K562 (cell line): Measurements from ENCODE around the gene ACER1. TPM values are rescaled to one million over a fixed set of nuclear protein-coding genes. Genes with fewer than 3 reads are reported as not detected.

Experiments
- ATAC-seq: fragments of 200-7000 bp; cut with Tn5 transposase; 3 replicates; pipeline ENCODE4 v1.9.1; 2020; ENCODE audit warnings: moderate library complexity
- BruUV-seq: library from RNA; stranded (reverse); fragments of 400-500 nt; replicated peaks from 2 replicates; lab custom pipeline; 2021; lab: Mats Ljungman, UMichigan
- CTCF ChIA-PET: fragments of 300-600 bp; formaldehyde crosslinking; extraction: SDS; loops from one replicate; lab custom pipeline; 2021; ENCODE audit warnings: low intra/inter-chr PET ratio; lab: Yijun Ruan, JAX
- POLR2A ChIA-PET: fragments of 300-600, 350-650 bp; sonication (Branson Sonifier 250); formaldehyde crosslinking; extraction: SDS; loops from one replicate; lab custom pipeline; 2021; ENCODE audit warnings: antibody characterized with exemption, inconsistent platforms; lab: Yijun Ruan, JAX
- DNase-seq, 4 experiments: peaks; one replicate each; pipeline versions ENCODE4 v3.0.0 to v3.0.0-alpha.2; 2011 to 2018; ENCODE audit warnings: low spot score in 3 of 4, mixed read lengths in 3 of 4; ENCODE audit errors: extremely low read depth in 1 of 4
- FAIRE-seq: peaks from 2 replicates; lab custom pipeline; 2011; peaks lifted over from hg19 to GRCh38; lab: Jason Lieb, UNC
- H2AFZ ChIP-seq: 2 replicates; pipeline ENCODE4 v1.6.0; 2011; ENCODE audit warnings: low read depth, low read length, control low read depth, inconsistent platforms
- H3K27ac ChIP-seq: fragments of 200-600 bp; 3 replicates; pipeline ENCODE4 v1.8.0; 2011; ENCODE audit warnings: low read depth, mild to moderate bottlenecking, control low read depth, inconsistent platforms, low read length, moderate library complexity, mixed read lengths; ENCODE audit errors: extremely low read depth
- H3K27me3 ChIP-seq, 2 experiments: fragments of 300-600 bp in 1 of 2; 2 replicates in 1 of 2; 3 replicates in 1 of 2; pipeline versions ENCODE4 v1.6.0 to v1.8.0; 2011; ENCODE audit warnings: inconsistent platforms in 2 of 2, low read length in 2 of 2, mild to moderate bottlenecking in 1 of 2, mixed read lengths in 1 of 2, moderate library complexity in 1 of 2; ENCODE audit not compliant: control insufficient read depth in 2 of 2, insufficient read depth in 2 of 2
- H3K36me3 ChIP-seq: fragments of 300-600 bp; 3 replicates; pipeline ENCODE4 v1.8.0; 2011; ENCODE audit warnings: mild to moderate bottlenecking, low read length, inconsistent platforms; ENCODE audit not compliant: control insufficient read depth, insufficient read depth
- H3K4me1 ChIP-seq, 2 experiments: fragments of 200-600 bp in 1 of 2; replicated peaks in 1 of 2; 2 replicates in 1 of 2; 3 replicates in 1 of 2; pipeline versions ENCODE4 v1.5.1 to v1.8.0; 2011; ENCODE audit warnings: inconsistent platforms in 2 of 2, low read length in 2 of 2, mild to moderate bottlenecking in 1 of 2, mixed read lengths in 1 of 2, moderate library complexity in 1 of 2; ENCODE audit not compliant: control insufficient read depth in 2 of 2, insufficient read depth in 2 of 2
- H3K4me2 ChIP-seq: 2 replicates; pipeline ENCODE4 v1.6.1; 2011; ENCODE audit warnings: low read length, control low read depth, inconsistent platforms, mixed read lengths; ENCODE audit not compliant: insufficient read depth
- H3K4me3 ChIP-seq: fragments of 200-600 bp; sonication (generic), shearing (Covaris generic); 2 replicates; pipeline ENCODE4 v1.5.1; 2016; ENCODE audit warnings: control low read depth, inconsistent platforms
- H3K79me2 ChIP-seq: fragments of 200-600 bp; 3 replicates; pipeline ENCODE4 v1.8.0; 2011; ENCODE audit warnings: low read length, inconsistent platforms; ENCODE audit not compliant: control insufficient read depth, insufficient read depth
- H3K9ac ChIP-seq, 2 experiments: 2 replicates each; pipeline versions ENCODE4 v1.6.0 to v1.6.1; 2011; ENCODE audit warnings: low read depth in 2 of 2, low read length in 2 of 2, control low read depth in 1 of 2, inconsistent platforms in 1 of 2, mild to moderate bottlenecking in 1 of 2, mixed read lengths in 1 of 2; ENCODE audit not compliant: insufficient read depth in 1 of 2
- H3K9me1 ChIP-seq: one replicate; pipeline ENCODE4 v1.6.0; 2011; ENCODE audit warnings: inconsistent platforms, mild to moderate bottlenecking, low read length, moderate library complexity; ENCODE audit not compliant: control insufficient read depth, insufficient read depth
- H3K9me3 ChIP-seq: replicated peaks from 2 replicates; pipeline ENCODE4 v1.5.1; 2011; ENCODE audit warnings: low read depth, low read length, inconsistent platforms; ENCODE audit not compliant: control insufficient read depth, insufficient read depth
- H4K20me1 ChIP-seq: replicated peaks from 2 replicates; pipeline ENCODE4 v1.6.1; 2011; ENCODE audit warnings: low read length, inconsistent platforms, mixed read lengths; ENCODE audit not compliant: control insufficient read depth, insufficient read depth
- ARID1B ChIP-seq: fragments of 450-650 bp; IDR thresholded peaks from 2 replicates; pipeline ENCODE4 v1.6.1; 2016; ENCODE audit warnings: antibody characterized with exemption, mild to moderate bottlenecking, inconsistent platforms
- CEBPB ChIP-seq: fragments of 450-650 bp; IDR thresholded peaks from 2 replicates; pipeline ENCODE4 v1.6.1; 2016; ENCODE audit warnings: missing genetic modification characterization, missing compliant biosample characterization
- MGA ChIP-seq: fragments of 450-650 bp; IDR thresholded peaks from 2 replicates; pipeline ENCODE4 v1.6.1; 2016; ENCODE audit warnings: mild to moderate bottlenecking, moderate library complexity
- PHF20 ChIP-seq: fragments of 450-650 bp; IDR thresholded peaks from 2 replicates; pipeline ENCODE4 v1.6.1; 2018; ENCODE audit not compliant: partially characterized antibody
- POLR2G ChIP-seq: fragments of 200-400 bp; formaldehyde crosslinking; IDR thresholded peaks from 2 replicates; pipeline ENCODE4 v1.6.1; 2017; ENCODE audit warnings: low read depth, mild to moderate bottlenecking, antibody characterized with exemption, low read length, moderate library complexity
- ZBTB33 ChIP-seq: sonication (generic); formaldehyde crosslinking; IDR thresholded peaks from 2 replicates; pipeline ENCODE4 v1.8.1; 2023; ENCODE audit warnings: mild to moderate bottlenecking, missing genetic modification reagents
- WGBS: fragments of 100-300 bp; shearing (Covaris generic); methylation state at CpG from one replicate; pipeline ENCODE4 v1.1.6; 2016; ENCODE audit warnings: low coverage, mixed read lengths; ENCODE audit not compliant: insufficient coverage; ENCODE audit errors: missing lambda C conversion rate; 5-methylcytosine and 5-hydroxymethylcytosine counted together
- in situ Hi-C: fragments of 300-500 bp; cut with MboI; formaldehyde crosslinking; loops from 4 replicates; pipeline ENCODE4 v1.15.0; 2018; ENCODE audit warnings: inconsistent platforms, mixed read lengths
- intact Hi-C: fragments of 100-400 bp; cut with micrococcal nuclease; formaldehyde crosslinking; loops from 2 replicates; pipeline ENCODE4 v1.14.2; 2022
- polyA plus RNA-seq, 8 experiments: library from polyadenylated mRNA; depleted of rRNA in 4 of 8; stranded (reverse) in 5 of 8; unstranded in 3 of 8; fragments of >200 nt; fragmentation: Nextera tagmentation in 2 of 8; fragmentation: Illumina TruSeq in 1 of 8; extraction: Ambion mirVana in 2 of 8; extraction: Trizol in 1 of 8; gene quantifications; 2 replicates each; pipeline versions ENCODE4 v1.2.1 to v1.2.3, GENCODE V29; 2011 to 2014; ENCODE audit warnings: inconsistent platforms in 1 of 8, missing spikeins in 1 of 8
- total RNA-seq, 7 experiments: library from RNA; depleted of rRNA in 6 of 7; stranded (reverse); fragments of >200 nt in 6 of 7; fragmentation: Illumina TruSeq in 2 of 7; extraction: Trizol in 2 of 7; gene quantifications; 2 replicates each; pipeline versions ENCODE4 v1.2.1 to v1.2.3, GENCODE V29; 2011 to 2021; ENCODE audit warnings: low replicate concordance in 1 of 7

ACER1 gene
- total and polyA plus RNA-seq, 9 of the 15 experiments (the other 6 are each of a cell fraction or from before 2014, with no cell fraction given), result not detected

- CTCF ChIA-PET, result no interaction called here
- no TSS peak for BruUV-seq
These were observed 63.2 kb downstream of the ACER1 start for GRCh38 chr19:6270076-6270745.

More at GRCh38 chr19:6270076-6270745, 63.2 kb downstream of the ACER1 start:
- DNase-seq (no peak), FAIRE-seq (no peak), ATAC-seq (no peak)
- in situ Hi-C loops, result no loop called here
- Histone ChIP-seq H4K20me1 (peaks cover 27% of the 10 kb centered on the region; the same call in 1 of the 2 replicates), H3K4me3 (no peak overlapping the region), H3K9ac (0 out of 4 replicates have a peak overlapping the region, but pooled peaks of 1 of the 2 experiments have one; percentile 8), H3K27me3 (no peaks in the 10 kb centered on the region), H2AFZ (no peak overlapping the region), H3K79me2 (peaks cover 91% of the 10 kb centered on the region), H3K9me1 (peaks cover 5% of the 10 kb centered on the region), H3K4me1 (peaks cover 44 to 62% of the 10 kb centered on the region in 2 experiments), H3K4me2 (no peak overlapping the region), H3K9me3 (no peaks in the 10 kb centered on the region), H3K36me3 (peaks cover 53% of the 10 kb centered on the region), H3K27ac (no peak overlapping the region)
- intact Hi-C loops, result no loop called here
- 90% methylated on average over 19 of the region's 31 CpGs for WGBS
- POLR2A ChIA-PET, result interaction anchor here (0.6 kb wide), 1 partner anchor 676 kb away, joined by 3 read pairs; no protein-coding TSS in a partner anchor
- TF ChIP-seq MGA (no peak), CEBPB (tag) (no peak), ARID1B (no peak), PHF20 (no peak), POLR2G (peak; percentile 25; the same call in 1 of the 2 replicates), ZBTB33 (CRISPR knock-in tag) (no peak)
